Measurements from ENCODE around the gene MTAP.

MTAP gene

GRCh38 chr9:21969951-21970799 lies 167.7 kb downstream of the MTAP start:
- DNase-seq (ENCODE audit: low read depth): no peak

GRCh38 chr9:21970800-21971640 lies 168.6 kb downstream of the MTAP start:
- no peak for DNase-seq (ENCODE audit: low read depth)

DNA sequence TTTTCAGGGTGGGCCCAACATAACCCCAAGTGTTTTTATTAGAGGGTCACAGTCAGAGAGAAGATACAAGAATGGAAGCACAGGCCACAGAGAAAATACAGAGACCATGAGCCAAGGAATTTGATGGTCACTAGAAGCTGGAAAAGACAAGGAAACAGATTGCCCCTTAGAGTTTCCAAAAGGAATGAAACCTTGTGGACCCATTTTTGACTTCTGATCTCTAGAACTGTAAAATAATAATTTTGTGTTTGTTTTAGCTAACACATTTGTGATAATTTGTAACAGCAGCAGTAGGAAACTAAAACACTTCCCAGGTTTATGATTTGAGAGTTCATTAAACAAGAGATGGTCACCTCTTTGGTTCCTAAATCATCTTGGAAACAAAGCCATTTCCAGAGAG lies 169.9 kb downstream of the MTAP start:
- DNase-seq (ENCODE audit: low read depth): no peak

DNA sequence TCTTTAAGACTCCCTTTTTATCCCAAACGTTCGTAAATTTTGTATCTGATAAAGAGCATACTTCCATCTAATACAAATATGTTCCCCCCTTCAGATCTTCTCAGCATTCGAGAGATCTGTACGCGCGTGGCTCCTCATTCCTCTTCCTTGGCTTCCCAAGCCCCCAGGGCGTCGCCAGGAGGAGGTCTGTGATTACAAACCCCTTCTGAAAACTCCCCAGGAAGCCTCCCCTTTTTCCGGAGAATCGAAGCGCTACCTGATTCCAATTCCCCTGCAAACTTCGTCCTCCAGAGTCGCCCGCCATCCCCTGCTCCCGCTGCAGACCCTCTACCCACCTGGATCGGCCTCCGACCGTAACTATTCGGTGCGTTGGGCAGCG lies 171.9 kb downstream of the MTAP start:
- no peak for DNase-seq (ENCODE audit: low read depth)

DNA sequence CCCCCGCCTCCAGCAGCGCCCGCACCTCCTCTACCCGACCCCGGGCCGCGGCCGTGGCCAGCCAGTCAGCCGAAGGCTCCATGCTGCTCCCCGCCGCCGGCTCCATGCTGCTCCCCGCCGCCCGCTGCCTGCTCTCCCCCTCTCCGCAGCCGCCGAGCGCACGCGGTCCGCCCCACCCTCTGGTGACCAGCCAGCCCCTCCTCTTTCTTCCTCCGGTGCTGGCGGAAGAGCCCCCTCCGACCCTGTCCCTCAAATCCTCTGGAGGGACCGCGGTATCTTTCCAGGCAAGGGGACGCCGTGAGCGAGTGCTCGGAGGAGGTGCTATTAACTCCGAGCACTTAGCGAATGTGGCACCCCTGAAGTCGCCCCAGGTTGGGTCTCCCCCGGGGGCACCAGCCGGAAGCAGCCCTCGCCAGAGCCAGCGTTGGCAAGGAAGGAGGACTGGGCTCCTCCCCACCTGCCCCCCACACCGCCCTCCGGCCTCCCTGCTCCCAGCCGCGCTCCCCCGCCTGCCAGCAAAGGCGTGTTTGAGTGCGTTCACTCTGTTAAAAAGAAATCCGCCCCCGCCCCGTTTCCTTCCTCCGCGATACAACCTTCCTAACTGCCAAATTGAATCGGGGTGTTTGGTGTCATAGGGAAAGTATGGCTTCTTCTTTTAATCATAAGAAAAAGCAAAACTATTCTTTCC lies 172.4 kb downstream of the MTAP start:
- DNase-seq (ENCODE audit: low read depth): no peak

DNA sequence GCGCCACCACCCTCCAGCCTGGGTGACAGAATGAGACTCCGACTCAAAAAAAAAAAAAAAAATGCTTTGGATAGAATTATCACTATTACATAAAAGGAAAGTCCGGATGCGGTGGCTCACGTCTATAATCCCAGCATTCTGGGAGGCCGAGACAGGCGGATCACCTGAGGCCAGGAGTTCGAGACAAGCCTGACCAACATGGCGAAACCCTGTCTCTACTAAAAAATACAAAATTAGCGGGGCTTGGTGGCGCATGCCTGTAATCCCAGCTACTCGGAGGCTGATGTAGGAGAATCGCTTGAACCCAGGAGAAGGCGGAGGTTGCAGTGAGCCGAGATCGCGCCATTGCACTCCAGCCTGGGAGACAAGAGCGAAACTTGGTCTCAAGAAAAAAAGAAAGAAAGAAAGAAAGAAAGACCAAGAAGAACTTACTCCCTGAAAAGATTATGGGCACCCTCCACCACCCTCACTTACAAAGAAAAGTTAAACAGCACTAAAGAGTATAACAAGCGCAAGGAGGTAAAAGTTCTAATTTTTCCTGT lies 174.0 kb downstream of the MTAP start:
- DNase-seq (ENCODE audit: low read depth): no peak

DNA sequence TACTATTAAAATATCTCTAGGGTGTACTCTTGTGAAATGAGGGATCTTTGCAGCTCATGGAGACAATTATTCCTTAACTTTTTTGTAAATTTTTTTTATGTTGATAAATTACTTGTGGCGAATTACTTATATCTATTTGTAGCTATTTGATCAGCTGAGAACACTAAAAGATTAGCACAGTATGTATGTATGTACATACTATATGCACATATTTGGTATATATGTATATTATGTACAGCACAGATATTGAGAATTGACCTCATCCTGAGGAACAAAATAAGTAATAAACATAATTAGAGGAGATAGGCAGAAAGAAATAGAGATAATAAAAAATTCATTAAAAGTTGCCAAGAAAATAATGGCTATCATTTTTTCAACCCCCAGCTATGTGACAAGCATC lies 180.0 kb downstream of the MTAP start:
- no peak for DNase-seq (ENCODE audit: low read depth)

DNA sequence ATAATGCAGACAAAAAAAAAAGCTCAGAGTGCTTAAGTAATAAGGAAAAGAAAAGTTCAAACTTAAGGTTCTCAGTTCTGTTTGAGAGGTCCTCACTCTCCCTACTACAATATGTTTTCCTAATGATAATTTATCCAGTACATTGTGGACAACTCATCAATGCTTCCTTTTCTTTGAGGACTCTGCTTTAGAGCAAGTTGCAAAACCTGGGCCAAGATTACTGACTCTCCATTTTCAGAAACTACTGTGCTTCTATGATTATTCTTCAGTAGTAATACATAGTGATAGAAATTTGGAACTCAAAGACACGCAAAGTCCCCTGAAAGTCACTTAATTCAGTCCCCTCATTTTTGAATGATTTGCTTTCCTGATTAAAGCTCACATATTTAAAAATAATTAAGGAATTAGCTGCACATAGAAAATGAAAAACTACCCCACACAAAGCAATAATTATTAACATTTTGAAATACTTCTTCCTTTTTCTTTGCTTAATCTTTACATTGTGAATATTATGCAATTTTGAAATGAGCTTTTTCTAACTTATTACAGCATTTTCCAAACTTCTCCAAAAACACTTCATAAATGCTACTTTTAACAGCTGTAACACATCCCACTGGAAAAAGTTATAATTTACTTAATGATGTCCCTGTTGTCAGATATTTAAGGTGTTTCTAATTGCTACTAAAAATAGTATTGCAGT lies 180.6 kb downstream of the MTAP start:
- no peak for DNase-seq (ENCODE audit: low read depth)

DNA sequence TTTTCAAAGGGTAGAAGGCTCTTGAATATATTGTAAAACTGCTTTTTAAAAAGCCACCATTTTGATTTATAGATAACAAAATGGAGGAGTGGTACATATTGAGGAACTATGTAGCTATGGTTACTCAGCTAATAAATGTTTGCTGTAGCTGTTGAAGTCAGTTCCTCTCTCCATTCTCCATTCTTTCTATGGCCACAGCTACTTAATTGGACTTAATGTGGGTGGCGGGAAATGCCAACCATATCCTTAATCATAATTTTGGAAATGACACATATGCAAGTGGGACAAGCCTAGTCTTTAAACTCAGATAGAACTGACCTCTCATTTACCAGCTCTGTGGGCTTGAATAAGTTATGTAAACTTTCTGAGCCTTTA lies 181.1 kb downstream of the MTAP start:
- DNase-seq (ENCODE audit: low read depth): no peak

DNA sequence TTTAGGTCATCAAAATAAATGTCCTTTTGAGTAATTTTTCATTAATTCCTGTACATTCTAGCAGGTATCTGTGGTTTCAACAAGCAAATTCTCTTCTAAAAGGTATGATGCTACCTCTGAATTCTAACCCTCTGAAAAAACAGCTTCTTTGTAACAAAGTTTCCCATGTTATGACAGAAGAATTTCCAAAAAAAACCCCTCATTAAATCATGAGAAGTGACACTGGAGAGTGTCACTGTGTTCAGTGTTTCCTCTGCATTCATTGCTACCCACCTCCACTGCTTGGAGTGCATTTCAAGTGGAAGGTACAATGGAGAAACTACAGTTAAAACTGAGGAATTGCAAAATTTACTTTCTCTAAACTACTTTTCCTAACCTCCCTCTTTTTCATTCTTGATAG lies 181.7 kb downstream of the MTAP start:
- no peak for DNase-seq (ENCODE audit: low read depth)

DNA sequence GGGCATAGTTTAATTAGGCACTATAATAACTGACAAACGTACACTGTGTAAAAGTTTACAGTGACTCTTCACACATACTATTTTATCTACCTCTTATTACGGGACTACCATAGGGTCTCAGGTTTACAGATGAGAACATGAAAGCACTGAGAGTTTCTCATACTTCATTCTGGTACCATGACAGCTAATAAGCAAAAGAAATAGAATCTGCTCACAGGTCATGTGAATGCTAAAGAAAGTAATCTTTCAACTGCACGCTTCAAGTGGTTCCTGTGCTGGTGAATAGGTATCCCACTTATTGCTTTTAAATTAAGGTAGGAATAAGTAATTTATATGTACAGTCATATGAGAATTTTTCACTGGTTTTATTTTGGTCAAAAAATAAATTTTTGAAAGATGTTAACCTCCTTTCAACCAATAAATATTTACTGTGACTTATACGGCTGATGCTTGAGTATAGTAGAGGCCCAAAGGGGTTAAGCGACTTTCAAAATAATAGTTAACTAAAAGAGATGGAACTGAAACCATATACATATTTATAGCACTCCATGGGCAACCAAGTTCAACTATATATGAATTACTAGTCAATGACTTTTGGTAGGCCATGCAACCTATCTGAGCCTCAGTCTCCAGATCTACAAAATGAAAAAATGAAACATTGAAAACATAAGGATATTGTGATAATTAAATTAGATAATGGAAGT lies 183.7 kb downstream of the MTAP start:
- DNase-seq (ENCODE audit: low read depth): no peak
